Dedifferentiated amniotic fluid mesenchymal stem cell (primary cell): Measurements from ENCODE around the gene TBC1D22A.

Experiments
- DNase-seq: peaks from one replicate; pipeline ENCODE4 v3.0.0-alpha.2; 2016; ENCODE audit errors: extremely low spot score

Gene TBC1D22A

DNA sequence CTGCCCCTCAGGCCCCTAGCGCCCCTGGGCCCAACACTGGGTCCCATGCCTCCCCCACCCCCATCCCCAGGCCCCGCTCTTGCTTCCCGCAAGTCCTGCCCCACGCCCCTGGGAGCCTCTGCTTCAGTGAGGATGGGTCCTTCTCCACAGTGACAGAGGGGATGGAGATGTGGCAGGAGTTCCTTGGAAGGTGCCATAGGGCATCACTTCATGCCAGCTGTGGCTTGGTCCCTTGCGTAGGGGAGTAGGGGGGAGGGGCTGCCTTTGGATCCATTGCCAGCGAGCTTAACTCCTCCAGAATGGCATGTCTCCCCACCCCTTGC lies 9.5 kb upstream of the TBC1D22A start:
- DNase-seq, result no peak

DNA sequence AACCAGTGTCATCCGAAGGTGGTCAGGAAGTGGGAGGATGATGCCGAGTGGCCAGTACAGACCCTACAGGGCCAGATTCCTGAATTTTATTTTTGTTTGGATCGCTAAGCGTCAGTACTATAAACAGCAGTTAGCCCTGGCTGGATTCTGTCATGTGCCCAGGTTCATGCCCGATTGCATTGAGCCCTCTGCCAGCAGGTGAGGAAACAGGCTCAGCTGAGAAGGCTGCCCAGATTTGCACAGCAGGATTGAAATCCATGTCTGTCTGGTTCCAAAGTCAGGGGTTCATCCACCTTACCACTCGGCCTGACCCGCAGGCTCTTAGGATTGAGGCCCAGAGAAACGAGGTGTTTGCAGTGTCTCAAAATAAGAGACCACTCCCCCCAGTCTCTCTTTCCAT lies 9.1 kb upstream of the TBC1D22A start:
- no peak for DNase-seq

DNA sequence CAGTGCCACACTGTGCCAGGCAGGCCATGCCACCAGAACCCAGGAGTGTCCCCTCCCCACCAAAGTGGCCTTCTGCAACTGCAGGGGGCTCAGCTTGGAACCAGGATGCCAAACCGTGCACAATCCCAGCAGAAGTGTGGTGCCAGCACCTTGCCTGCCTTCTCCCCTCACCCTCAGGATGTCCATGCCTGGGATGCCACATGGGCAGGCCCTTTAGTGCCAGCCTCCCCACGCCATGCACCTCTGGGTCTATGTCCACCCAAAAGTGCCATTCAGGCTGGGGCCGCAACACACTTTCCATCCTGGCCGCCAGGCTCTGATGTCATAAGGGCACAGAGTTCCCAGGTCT lies 8.7 kb upstream of the TBC1D22A start:
- DNase-seq, result no peak

DNA sequence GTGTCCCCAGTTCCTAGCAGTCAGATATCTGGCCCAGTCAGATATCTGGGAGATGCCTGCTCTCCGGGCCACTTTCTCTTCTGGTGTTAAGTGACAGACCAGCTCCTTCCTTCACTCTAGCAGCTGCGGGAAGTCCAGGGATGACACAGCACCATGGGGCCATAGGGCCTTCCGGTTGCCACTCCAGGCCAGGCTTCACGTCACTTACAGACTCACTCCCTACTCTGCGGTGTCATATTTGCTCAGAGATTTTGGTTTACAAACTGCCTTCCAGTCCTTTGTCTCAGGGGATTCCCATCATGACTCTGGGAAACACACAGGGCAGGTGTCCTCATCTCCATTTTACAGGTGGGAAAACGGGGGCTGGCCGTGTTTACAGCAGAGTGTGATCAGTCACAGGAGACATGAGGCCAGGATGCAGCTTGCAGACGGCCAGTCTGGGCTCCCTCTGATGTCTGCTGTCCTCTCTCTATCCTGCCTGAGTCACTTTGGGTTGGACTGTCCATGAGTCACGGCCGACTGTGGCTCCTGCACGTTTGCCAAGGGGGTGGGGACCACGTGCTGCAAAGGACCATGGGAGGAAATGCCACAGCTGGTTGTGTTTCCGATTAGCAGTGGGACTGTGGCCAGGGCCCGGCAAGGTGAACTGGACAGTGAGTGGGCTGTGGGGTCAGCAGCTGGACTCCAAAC lies 8.2 kb upstream of the TBC1D22A start:
- peak; percentile 95 for DNase-seq

DNA sequence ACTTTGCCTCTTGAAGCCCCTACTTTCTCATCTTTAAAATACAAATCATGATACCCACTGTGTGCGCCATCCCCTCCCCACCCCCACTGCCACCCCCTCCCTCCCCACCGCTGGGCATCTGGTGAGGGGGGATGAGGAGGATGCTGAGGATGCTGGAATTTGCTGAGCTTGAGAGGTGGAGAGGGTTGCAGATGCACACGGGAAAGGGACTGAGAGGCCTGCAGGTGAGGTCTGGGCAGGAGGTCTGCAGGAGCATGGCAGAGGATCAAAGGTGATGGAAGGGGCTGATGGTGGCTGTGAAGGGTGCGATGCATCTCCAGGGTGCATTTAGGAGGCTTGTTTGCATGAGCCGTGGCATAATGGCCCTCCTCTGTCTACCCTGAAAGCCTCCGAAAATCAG lies 7.6 kb upstream of the TBC1D22A start:
- no peak for DNase-seq

DNA sequence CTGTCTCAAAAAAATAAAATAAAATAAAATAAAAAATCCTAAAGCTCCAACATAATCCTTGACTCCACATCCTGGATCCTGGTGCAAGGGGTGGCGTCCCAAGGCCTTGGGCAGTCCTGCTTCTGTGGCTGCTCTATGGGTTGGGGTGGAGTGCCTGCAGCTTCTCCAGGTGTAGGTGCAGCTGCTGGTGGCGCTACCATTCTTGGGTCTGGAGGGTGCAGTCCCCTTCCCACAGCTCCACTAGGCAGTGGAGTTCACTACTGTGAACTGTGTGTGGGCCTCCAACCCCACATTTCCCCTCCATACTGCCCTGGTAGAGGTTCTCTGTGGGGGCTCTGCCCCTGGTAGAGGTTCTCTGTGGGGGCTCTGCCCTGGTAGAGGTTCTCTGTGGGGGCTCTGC lies 6.9 kb upstream of the TBC1D22A start:
- no peak for DNase-seq

- no peak for DNase-seq
Measured at GRCh38 chr22:46756097-46756496, 6.4 kb upstream of the TBC1D22A start.

DNA sequence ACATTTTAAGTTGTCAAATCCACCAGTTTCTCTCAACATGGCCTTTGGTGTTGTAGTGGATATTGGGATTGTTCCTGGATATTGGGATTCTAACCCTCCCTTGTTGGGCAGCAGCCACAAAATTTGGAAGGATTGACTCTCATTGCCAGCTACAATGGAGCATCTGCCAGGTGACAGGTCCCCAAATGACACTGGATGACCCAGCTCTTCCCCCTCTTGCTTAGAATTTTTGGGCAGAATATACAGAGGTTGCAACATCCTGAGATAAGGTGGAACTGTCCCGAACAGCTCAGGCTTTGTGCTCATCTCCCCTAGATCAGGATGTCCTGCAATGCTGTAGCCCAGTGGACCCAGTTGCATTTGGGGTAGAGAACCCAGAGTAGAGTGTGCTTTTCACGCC lies 5.3 kb upstream of the TBC1D22A start:
- no peak for DNase-seq

GRCh38 chr22:46758121-46758520 lies 4.3 kb upstream of the TBC1D22A start:
- DNase-seq, result no peak

- peak; percentile 51 for DNase-seq
Measured at GRCh38 chr22:46758867-46759290, 3.6 kb upstream of the TBC1D22A start.

- no peak for DNase-seq
Measured at GRCh38 chr22:46761017-46761416, 1.4 kb upstream of the TBC1D22A start.

- DNase-seq, result no peak
Measured at GRCh38 chr22:46761539-46762237, 762 bp upstream of the TBC1D22A start.

GRCh38 chr22:46763051-46763705 lies 728 bp downstream of the TBC1D22A start:
- no peak for DNase-seq

- DNase-seq, result no peak
Measured at GRCh38 chr22:46764140-46764680, 1.8 kb downstream of the TBC1D22A start.

DNA sequence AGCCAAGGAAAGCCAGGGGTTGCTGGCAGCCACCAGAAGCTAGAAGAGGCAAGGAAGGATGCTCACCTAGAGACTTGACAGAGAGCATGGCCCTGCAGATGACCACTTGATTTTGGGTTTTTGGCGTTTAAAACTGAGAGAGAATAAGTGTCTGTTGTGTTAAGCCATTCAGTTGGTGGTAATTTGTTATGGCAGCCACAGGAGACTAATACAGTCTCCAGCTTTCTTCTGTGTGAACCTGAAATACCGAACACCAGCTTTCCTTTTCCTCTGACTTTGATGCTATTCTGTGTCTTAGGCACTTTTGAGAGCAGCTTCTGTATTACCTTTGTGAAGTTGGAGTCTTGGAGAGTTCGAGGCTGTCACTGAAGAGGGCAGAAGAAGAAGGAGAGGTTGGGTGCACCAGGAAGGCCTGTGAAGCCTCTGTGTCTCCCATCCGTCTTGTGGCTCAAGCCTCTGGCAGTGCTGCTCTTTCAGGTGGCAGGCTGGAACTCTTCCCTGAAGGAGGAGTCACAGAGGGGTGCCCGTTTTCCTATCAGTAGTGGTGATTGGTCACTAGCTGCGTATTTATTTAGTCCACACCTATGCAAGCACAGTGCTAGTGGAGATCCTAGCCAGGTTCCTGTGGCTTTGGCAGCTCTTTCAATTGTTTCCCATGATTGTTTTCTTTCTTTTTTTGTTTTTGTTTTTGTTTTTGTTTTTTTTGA lies 2.5 kb downstream of the TBC1D22A start:
- no peak for DNase-seq

GRCh38 chr22:46766611-46767010 lies 4.2 kb downstream of the TBC1D22A start:
- no peak for DNase-seq

GRCh38 chr22:46767249-46767985 lies 5.0 kb downstream of the TBC1D22A start:
- DNase-seq, result no peak

DNA sequence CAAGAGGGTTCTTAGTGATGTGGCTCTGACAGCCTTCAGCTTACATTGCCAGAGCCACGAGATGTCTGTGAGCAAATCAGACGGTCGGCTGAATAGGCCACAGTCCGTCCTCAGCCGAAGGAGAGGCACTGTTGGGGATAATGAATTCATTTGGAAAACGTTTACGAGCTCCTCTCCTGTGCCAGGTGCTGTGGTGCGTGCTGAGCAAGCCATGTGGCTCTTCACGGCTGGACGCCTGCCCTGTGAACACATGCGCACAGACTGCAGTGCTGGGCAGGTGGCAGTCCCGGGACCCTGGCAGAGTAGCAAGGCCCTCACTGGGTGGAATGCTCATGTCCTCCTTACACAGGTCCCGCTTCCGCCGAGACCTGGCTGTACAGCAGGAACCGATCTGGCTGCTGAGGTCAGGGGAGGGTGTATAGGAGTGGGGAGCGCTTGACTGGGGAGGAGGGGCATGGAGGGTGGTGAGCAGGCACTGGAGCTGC lies 6.8 kb downstream of the TBC1D22A start:
- DNase-seq, result no peak

DNA sequence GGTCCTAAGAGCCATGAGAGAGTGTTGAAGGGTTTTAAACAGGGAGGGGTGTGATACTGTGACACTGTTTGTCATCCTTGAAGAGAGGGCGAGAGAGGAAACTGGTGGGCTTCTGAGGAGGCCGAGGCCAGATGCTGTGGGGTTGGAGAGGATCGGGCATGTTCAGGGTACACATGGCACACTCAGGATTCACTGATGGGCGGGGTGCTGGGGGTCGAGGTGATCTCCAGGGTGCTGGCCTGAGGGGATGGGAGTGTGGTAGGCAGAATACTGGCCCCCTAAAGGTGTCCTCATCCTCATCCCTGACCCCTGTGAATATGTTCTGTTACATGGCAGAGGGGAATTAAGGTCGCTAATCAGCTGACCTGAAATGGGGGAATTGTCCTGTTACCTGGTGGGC lies 7.3 kb downstream of the TBC1D22A start:
- no peak for DNase-seq

DNA sequence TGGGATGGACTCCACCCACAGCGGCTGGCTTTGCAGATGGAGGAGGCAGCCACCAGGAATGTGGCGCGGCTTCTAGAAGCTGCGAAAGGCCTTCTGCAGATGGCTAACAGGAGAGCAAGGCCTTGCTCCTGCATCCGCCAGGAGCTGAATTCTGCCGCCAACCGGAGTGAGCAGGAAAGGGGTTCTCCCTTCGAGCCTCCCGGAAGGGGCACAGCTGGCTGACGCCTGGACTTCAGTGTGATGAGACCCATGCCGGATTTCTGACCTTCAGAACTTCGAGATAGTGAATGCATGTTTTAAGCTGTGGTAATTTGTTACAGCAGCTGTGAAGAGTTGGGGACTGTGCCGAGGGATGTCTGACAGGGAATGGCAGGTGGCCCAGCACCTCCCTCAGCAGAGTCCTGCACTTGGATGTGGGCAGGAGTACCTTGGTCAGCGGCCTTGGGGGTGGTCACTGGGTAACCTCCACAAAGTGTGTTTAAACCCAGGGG lies 7.7 kb downstream of the TBC1D22A start:
- no peak for DNase-seq

DNA sequence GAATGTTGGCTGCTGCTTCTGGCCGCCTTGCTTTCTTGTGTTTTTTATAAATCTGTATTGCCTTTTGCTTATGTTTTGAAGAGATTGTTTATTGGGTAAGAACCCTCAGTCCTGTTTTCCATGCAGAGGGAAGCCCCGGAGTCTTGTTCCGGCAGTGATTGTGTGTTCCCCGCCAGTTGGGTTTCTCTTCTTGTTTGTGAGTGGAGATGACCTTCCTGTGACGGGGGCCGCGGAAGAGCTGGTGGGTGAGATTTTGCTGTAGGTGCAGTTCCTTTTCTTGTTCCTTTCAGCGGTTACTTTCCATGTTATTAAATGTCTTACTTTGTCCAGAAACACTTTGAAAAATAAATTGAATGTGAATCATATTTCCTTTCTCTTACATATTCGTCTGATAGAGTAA lies 8.3 kb downstream of the TBC1D22A start:
- DNase-seq, result no peak
